Stimulated activated CD8-positive, alpha-beta memory T cell treated with anti-CD3 and anti-CD28 coated beads, Interleukin-12 subunit alpha, Interleukin-12 subunit beta, amount 100 ng/mL, for 1 hour (primary cell): ENCODE measurements around the gene HIVEP3.

ENCODE experiments used
- DNase-seq: peaks from one replicate; pipeline ENCODE4 v3.0.0-alpha.2; 2020; ENCODE audit warnings: low read depth

Gene HIVEP3

GRCh38 chr1:41846625-41847405 is 71.9 kb downstream of the HIVEP3 start:
- DNase-seq = no peak

GRCh38 chr1:41844781-41845272 is 73.9 kb downstream of the HIVEP3 start:
- no peak for DNase-seq

GRCh38 chr1:41844255-41844654 is 74.5 kb downstream of the HIVEP3 start:
- no peak for DNase-seq

- DNase-seq = no peak
Measured at GRCh38 chr1:41842993-41843755, 75.5 kb downstream of the HIVEP3 start.

- DNase-seq = no peak
Measured at GRCh38 chr1:41842326-41842725, 76.4 kb downstream of the HIVEP3 start.

- DNase-seq = no peak
Measured at GRCh38 chr1:41840592-41841246, 78.0 kb downstream of the HIVEP3 start.

GRCh38 chr1:41838266-41838665 is 80.5 kb downstream of the HIVEP3 start:
- no peak for DNase-seq

- no peak for DNase-seq
Measured at GRCh38 chr1:41837691-41838090, 81.0 kb downstream of the HIVEP3 start.

- DNase-seq = no peak
Measured at GRCh38 chr1:41835485-41835884, 83.2 kb downstream of the HIVEP3 start.

- no peak for DNase-seq
Measured at GRCh38 chr1:41833519-41834000, 85.2 kb downstream of the HIVEP3 start.

GRCh38 chr1:41830726-41831125 is 88.0 kb downstream of the HIVEP3 start:
- DNase-seq = no peak

- DNase-seq = no peak
Measured at GRCh38 chr1:41827991-41828570, 90.6 kb downstream of the HIVEP3 start.

GRCh38 chr1:41823471-41823870 is 95.3 kb downstream of the HIVEP3 start:
- no peak for DNase-seq

GRCh38 chr1:41822866-41823265 is 95.9 kb downstream of the HIVEP3 start:
- no peak for DNase-seq

GRCh38 chr1:41819843-41820242 is 98.9 kb downstream of the HIVEP3 start:
- DNase-seq = no peak

- DNase-seq = no peak
Measured at GRCh38 chr1:41819069-41819468, 99.7 kb downstream of the HIVEP3 start.

GRCh38 chr1:41816061-41816460 is 102.7 kb downstream of the HIVEP3 start:
- no peak for DNase-seq

- DNase-seq = no peak
Measured at GRCh38 chr1:41813755-41814745, 104.7 kb downstream of the HIVEP3 start.

- no peak for DNase-seq
Measured at GRCh38 chr1:41813226-41813625, 105.5 kb downstream of the HIVEP3 start.

GRCh38 chr1:41812453-41812852 is 106.3 kb downstream of the HIVEP3 start:
- no peak for DNase-seq

- DNase-seq = peak; percentile 23
Measured at GRCh38 chr1:41812051-41812450, 106.7 kb downstream of the HIVEP3 start.
